NK-92 treated with Interleukin-12 subunit alpha and Interleukin-12 subunit beta, amount 100 ng/mL, for 24 hours (cell line): ENCODE data around the gene IGFL3.
"Not testable (repeated sequence)": the region's sequence is repeated elsewhere in the genome, so short reads cannot be mapped to it uniquely, and the experiment has no call there.

Experiments used
- DNase-seq: peaks from one replicate; lab custom pipeline; 2025; lab: John Stamatoyannopoulos, UW

IGFL3 gene

GRCh38 chr19:46125447-46125846 lies 959 bp upstream of the IGFL3 start:
- DNase-seq: no peak

- no peak for DNase-seq
Observed at GRCh38 chr19:46118136-46118535, 6.4 kb downstream of the IGFL3 start.

DNA sequence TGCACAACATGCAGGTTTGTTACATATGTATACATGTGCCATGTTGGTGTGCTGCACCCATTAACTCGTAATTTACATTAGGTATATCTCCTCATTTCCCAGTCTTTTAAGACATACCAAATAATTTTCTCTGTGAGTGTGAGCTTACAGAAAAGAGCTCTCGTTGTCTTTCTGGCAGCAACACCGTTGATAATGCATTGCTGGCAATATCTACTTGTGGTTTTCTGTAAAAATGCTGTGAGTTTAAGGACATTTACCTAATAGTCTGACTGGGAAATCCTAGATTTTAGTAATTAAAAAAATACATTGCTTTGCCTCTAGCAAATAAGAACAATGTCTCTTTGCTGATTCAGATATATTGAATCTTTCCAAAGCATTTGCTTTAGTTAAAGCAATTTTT lies 8.4 kb downstream of the IGFL3 start:
- no peak for DNase-seq

DNA sequence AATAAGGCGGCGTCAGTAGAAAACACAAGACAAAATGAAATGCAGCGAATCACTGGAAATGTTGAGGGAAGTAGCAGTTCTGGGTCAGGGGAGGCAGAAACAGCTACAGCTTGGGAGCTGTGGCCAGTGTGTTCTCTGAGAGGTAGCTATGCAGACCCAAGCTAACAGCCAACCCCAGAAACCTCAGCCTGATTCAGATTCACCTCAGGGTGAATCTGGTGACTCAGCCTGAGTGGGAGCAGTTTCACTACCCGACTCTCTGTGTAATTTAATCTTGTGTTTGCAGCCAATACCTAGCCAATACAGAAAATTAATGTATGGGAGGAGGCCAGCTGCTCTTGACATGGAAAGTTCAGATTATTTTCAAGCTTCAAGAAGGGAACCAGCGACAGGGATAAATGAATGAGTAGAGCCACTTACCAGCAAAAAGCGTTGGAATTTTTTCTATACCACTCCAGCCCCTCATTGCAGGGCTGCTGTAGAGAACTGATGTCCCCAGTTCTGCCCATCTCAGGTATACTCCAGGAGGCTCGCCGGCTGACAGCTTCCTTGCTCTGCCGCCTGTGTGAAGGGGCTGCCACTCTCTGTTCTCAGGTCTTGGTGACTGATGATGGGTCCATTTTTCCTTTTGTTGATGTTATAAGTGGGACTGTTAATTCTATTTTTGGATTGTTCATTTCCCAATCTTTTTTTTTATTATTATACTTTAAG lies 8.9 kb downstream of the IGFL3 start:
- DNase-seq: peak; percentile 17

GRCh38 chr19:46113726-46114125 lies 10.8 kb downstream of the IGFL3 start:
- no peak for DNase-seq

DNA sequence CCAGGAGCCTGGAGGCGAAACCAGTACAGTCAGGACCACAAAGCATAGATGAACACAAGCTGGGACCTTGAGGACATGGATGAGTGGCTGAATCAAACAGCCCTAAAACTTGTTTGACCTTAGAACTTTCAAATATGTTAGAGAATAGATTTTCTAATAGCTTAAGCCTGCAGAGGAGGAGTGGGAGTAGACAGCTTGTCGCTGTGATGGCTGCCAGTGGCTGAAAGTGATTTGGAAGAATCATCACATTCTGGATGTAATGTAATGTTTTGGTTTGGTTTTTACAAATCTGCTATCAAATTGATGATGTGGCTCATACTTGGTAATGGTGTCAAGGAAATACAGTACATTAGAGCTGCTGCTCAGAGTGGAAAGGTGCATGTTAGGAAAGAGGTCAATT lies 12.0 kb downstream of the IGFL3 start:
- no peak for DNase-seq

DNA sequence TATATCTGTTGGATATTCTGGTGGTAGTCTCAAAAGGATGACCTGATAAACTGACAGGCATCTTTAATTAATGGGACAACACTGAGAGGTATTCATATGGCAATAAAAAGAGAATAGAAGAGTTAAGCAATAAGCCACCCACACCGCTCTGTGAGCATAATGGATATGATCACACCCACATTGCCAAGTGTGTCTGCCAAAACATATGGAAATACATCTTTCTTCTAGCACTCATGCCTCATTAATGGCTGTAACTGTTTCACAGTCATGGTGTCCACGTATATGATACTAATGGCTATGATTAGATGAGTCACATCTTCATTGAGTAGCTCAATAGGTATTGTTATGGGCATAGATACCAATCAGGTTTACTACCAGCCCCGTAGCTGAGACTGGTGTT lies 13.1 kb downstream of the IGFL3 start:
- DNase-seq: no peak

DNA sequence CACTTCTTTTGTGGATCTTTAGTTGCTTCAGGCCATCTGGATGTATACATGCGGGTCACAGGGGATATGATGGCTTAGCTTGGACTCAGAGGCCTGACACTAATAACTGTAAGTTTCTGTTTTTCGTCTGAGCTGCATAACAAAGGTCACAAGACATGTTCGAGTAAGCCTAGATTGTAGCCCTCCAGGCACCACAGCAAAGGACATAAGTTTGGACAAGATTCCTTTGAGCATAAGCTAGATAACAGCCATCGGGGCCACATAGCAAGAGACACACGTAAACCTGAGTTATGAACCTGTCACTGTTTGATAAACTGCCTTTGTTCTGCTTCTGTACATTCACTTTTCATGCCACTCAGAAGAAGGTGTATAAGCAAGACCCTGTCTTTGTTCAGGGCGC lies 14.6 kb downstream of the IGFL3 start:
- DNase-seq: no peak

GRCh38 chr19:46107371-46107770 lies 17.1 kb downstream of the IGFL3 start:
- no peak for DNase-seq

- not testable (repeated sequence) for DNase-seq
Observed at GRCh38 chr19:46102333-46102732, 22.2 kb downstream of the IGFL3 start.

DNA sequence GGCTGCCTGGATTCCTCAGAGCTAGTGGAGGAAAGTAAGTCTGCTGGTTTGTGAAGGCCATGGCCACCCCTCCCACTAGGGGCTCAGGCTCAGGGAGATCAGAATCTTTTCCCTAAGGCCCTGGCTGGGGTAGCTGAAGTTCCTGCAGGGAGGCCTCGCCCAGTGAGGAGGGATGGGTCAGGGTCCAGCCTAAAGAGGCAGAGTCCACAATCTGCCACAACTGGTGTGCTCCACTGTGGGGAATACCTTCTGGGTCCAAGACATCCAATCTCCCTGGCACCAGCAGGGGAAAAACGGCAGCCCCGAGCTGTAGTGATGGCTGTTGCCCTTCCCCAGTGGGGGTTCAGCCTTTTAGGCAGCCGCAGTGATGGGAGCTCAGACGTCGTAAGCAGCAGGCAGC lies 23.2 kb downstream of the IGFL3 start:
- DNase-seq: no peak

DNA sequence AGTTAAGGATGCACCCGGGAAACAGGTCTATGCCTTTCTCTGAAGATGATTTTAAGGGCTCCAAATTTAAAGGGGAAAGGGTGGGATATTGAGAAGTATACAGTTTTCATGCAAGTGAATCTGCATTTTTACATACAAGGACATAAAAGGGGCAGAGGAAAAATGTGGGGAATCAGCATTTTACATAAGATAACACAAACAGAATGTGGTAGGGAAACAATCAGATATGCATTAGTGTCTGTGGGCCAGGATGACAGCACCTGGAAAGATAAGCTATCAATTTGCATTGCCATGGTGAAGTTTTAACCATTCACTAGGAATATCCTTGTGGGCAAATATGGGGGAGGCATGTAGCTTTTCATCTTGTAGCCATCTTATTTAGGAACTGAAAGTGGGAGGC lies 24.1 kb downstream of the IGFL3 start:
- no peak for DNase-seq

GRCh38 chr19:46090444-46090843 lies 34.0 kb downstream of the IGFL3 start:
- no peak for DNase-seq

DNA sequence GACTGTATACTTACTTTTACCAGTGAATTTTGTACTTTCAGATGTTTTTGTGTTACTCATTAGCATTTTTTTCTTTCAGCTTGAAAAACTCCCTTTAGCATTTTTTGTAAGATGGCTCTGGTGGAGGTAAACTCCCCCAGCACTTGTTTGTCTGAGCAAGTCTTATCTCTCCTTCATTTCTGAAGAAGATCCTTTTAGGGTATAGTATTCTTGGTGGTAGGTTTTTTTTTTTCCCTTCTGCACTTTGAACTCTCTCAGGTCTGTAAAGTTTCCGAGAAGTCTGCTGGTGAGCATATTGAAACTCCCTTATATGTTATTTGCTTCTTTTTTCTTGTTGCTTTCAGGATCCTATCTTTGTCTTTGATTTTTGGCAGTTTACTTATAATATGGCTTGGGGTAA lies 35.1 kb downstream of the IGFL3 start:
- DNase-seq: no peak

DNA sequence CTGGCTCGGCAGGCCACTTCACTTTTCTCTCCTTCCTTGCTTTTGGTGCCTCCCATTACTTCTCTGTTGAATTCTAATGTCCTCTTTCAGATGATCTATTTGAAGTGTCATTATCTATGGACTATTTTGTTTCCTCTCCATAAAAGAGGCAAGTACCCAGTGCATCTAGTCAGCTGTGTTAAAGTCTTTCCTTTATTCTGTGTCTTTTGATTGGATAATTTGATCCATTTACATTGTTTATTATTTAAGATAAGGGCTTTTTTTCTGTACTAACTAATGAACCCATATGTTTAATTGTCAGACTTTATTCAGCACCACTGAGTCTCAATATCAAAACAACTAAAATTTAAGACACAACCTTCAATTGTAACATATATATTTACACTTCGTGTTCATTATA lies 36.4 kb downstream of the IGFL3 start:
- DNase-seq: no peak

DNA sequence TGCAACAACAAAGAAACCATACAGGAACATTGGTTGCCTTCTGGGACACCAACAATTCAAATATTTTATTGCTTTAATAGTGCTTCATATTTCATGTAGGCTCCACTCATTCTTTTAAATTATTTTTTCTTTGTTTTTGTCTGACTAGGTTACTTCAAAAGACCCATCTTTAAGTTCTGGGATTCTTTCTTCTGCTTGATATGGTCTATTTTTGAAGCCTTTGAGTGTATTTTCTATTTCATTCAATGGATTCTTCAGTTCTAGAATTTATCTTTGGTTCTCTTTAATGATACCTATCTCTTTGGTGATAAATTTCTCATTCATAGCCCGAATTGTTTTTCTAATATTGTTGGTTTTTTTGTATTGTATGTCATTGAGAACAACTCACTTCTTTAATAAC lies 38.6 kb downstream of the IGFL3 start:
- DNase-seq: no peak

DNA sequence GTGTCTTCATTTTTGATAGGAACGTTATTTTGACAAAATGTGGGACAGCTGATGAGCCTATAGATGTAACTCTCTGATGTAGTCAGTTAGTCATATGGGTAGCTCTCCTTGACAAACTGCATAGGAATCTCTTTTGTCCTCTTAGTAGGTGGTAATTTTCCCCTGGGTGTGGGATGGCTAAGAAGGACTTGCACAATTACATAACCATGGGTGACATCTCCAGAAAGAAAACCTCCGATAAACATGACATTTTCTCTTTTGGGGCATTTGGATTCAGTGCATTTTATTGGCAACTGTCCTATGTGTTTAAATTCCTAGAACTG lies 41.8 kb downstream of the IGFL3 start:
- DNase-seq: no peak

DNA sequence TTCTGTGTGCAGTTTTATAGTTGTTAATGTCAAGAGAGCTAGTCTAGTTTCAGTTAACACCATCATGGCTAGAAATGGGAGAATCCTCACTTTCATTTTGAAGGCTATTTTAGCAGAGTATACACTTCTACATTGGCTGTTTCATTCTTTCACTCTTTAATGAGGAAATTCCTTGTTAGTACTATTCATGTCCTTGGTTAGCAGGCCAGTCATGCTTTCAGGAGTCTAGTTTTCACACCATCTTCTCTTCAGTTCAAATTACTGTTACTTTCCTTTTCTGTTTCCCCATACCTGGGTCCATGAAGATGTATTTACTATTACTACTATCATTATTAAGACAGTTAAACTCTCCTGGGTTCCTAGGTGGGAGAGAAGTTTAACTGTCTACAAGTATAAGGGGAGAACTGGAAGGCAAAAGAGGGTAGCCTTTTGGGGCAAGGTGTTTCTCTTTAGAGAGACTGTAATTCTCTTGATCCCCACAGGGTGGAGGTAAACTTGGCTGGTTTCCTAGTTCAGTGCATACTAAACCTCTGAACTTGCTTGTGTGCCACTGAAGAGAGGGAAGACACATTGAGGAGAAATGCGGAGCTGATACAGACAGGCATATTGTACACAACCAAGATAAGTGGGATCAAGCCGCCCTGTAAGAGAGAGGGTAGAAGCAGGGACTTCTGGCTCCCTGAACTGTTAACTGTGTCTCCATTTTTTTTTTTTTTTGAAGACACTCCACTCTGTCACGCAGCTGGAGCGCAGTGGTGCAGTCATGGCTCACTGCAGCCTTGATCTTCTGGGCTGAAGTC lies 42.4 kb downstream of the IGFL3 start:
- DNase-seq: no peak

- no peak for DNase-seq
Observed at GRCh38 chr19:46080561-46080960, 43.9 kb downstream of the IGFL3 start.

DNA sequence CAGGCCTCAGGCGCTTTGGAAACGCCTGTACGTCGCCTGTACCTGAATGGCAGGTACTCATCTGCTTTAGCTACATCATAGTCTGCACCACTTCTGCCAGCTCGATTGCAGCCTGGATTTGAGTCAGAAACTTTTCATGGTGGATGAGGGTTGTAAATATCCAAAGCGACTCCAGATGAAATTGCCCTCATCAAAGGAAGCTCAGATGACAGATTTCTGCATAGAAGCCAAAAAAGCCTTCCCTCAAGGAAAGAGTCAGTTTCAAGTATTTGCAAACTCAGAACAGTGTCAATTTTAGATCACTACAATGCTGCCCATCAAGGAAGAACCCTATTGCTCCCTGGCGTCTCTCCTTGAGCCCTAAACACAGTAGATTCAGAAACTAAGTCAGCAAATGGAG lies 44.9 kb downstream of the IGFL3 start:
- DNase-seq: no peak

DNA sequence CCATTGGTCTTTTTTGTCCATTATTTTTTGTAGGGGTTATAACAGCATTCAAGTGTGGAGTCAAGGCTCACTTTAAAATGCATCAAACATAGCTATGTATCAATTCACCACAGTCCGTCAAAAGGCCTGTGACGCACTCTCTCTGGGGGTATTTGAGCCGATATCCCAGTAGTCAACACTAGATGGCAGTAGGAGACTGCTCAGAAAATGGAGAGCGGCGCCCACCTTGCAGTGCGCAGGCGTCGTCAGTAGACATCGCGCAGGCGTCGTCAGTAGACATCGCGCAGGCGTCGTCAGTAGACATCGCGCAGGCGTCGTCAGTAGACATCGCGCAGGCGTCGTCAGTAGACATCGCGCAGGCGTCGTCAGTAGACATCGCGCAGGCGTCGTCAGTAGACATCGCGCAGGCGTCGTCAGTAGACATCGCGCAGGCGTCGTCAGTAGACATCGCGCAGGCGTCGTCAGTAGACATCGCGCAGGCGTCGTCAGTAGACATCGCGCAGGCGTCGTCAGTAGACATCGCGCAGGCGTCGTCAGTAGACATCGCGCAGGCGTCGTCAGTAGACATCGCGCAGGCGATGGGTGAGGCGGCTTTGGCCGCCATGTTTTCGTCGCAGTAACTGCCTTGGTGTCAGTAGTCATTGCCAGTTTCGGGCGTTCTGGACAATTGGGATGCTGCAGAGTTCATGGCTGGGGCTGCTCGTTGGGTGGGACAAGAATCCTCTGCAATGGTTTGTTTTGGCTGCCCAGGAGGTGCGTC lies 45.7 kb downstream of the IGFL3 start:
- not testable (repeated sequence) for DNase-seq

DNA sequence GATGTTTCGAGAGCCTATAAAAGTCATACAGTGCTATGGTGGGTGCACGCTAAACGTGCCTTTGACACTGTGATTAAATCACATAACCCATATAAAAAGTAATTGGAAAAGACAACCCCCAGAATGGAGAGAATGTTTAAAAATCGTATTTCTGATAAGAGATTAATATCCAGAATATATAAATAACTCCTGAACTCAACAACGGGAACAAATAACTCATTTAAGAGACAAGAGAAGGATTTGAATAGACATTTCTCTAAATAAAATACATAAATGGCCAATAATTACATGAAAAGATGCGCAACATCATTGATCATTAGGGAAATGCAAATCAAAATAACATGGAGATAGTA lies 46.7 kb downstream of the IGFL3 start:
- no peak for DNase-seq
